ENCODE data around the gene PLS3.

Gene PLS3

GRCh38 chrX:115564243-115564642 lies 3.3 kb downstream of the PLS3 start:
- FAIRE-seq, result no peak
- no peak for DNase-seq (ENCODE audit: insufficient read length, low spot score)
- TF ChIP-seq CTCF (IDR thresholded peaks at IDR 0.05; ENCODE audit: insufficient read depth, missing control alignments), result no peak

- FAIRE-seq, result no peak
- no peak for TF ChIP-seq CTCF (IDR thresholded peaks at IDR 0.05; ENCODE audit: insufficient read depth, missing control alignments)
- no peak for DNase-seq (ENCODE audit: insufficient read length, low spot score)
Measured at GRCh38 chrX:115565888-115566287, 4.9 kb downstream of the PLS3 start.

- TF ChIP-seq CTCF (IDR thresholded peaks at IDR 0.05; ENCODE audit: insufficient read depth, missing control alignments), result no peak
- FAIRE-seq (no peak), DNase-seq (ENCODE audit: insufficient read length, low spot score) (no peak)
Measured at GRCh38 chrX:115571712-115572111, 10.7 kb downstream of the PLS3 start.

GRCh38 chrX:115573185-115573584 lies 12.2 kb downstream of the PLS3 start:
- FAIRE-seq, result no peak
- TF ChIP-seq CTCF (IDR thresholded peaks at IDR 0.05; ENCODE audit: insufficient read depth, missing control alignments), result no peak
- DNase-seq (ENCODE audit: insufficient read length, low spot score), result no peak

GRCh38 chrX:115576676-115577075 lies 15.7 kb downstream of the PLS3 start:
- TF ChIP-seq CTCF (IDR thresholded peaks at IDR 0.05; ENCODE audit: insufficient read depth, missing control alignments), result no peak
- no peak for DNase-seq (ENCODE audit: insufficient read length, low spot score)
- FAIRE-seq, result no peak

- TF ChIP-seq CTCF (IDR thresholded peaks at IDR 0.05; ENCODE audit: insufficient read depth, missing control alignments), result no peak
- FAIRE-seq (no peak), DNase-seq (ENCODE audit: insufficient read length, low spot score) (no peak)
Measured at GRCh38 chrX:115579327-115579726, 18.4 kb downstream of the PLS3 start.

- TF ChIP-seq CTCF (IDR thresholded peaks at IDR 0.05; ENCODE audit: insufficient read depth, missing control alignments), result no peak
- DNase-seq (ENCODE audit: insufficient read length, low spot score), result no peak
- no peak for FAIRE-seq
Measured at GRCh38 chrX:115579786-115580294, 18.9 kb downstream of the PLS3 start.
